ENCODE measurements around the gene ARHGAP31. TPM values are rescaled to one million over a fixed set of nuclear protein-coding genes. Genes with fewer than 3 reads are reported as not detected.

Gene ARHGAP31
- total and polyA plus RNA-seq, 10 of the 15 experiments (the other 5 are each of a cell fraction or from before 2014, with no cell fraction given) = 0.97 to 29.8 (median 10.3) TPM

DNA sequence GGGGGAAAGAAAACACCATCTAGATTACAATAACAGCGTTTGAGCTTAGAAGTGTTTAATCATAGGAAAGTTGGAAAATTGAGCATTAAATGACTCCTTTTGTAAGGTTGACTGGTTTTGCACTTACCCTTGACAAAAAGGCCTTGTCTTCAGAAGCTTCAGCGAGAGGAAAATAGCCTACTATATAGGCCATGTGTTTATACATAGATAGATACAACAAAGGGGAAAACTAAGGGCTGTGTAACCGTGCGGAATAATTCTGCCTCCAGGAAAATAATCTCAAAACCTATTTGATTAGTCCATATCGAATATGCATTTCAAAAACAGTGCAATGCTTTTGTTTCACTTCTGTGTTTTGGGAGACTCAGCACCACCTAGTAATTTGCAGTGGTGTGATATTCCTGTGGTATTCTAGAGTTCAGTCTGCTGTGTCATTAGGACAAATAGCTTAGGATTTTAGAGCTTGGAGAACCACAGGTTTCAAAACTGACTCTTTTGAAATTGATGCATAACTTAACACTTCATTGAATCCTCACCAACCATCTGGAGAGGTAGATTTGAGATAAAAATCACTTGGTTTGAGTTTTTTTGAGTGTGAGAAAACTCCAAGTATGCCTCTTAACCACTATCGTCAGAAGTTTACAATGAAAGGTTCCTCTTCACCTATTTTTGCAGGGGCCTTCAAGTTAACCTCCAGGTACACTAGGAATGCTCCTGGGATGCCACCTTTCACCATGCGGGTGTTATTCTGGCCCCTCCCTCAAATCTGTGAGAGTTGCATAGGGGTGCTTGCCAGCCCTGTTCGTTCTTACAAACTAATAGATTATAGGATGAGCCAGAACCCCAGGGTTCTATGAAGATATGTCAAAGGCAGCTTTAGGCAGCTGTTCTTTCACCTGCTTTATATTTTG is 1.9 kb downstream of the ARHGAP31 start:
- no peaks in the 10 kb centered on the region for H3K27me3 ChIP-seq (replicated peaks in 1 of 2; ENCODE audit: control insufficient read depth in 2 of 2, insufficient read depth in 2 of 2, low read length in 1 of 2)
- no peak overlapping the region for H2AFZ ChIP-seq (ENCODE audit: control insufficient read depth, low read depth, low read length)
- peak overlapping the region; percentile 96 for H3K27ac ChIP-seq (ENCODE audit: control insufficient read depth, insufficient read depth)
- 6% methylated on average over 8 of the region's 8 CpGs for WGBS (ENCODE audit: insufficient coverage, insufficient replicate concordance, low lambda C conversion rate, missing lambda C conversion rate)
- peak; percentile 54 for FAIRE-seq
- POLR2A ChIA-PET = interaction anchor here (0.6 to 4.8 kb wide), 13 partner anchors 9 to 304 kb away, joined by 3 to 25 read pairs (median 4); partner anchors contain the start of gene TMEM39A
- H3K4me1 ChIP-seq (ENCODE audit: control insufficient read depth, insufficient read depth, low read length) = peaks cover 37% of the 10 kb centered on the region
- in situ Hi-C loops (cut with MboI) (loop anchor here (25.0 kb wide), 1 partner anchor 391 kb away; the partner anchor contains the start of gene COX17), intact Hi-C loops (cut with micrococcal nuclease; ENCODE audit: unreplicated experiment) (loop anchor here (1.0 to 10.0 kb wide), 4 partner anchors 27 to 799 kb away; partner anchors contain the start of genes GSK3B, POGLUT1 and TMEM39A)
- peak overlapping the region; percentile 74 for H3K4me2 ChIP-seq (ENCODE audit: control insufficient read depth, insufficient read depth)
- no peaks in the 10 kb centered on the region for H3K36me3 ChIP-seq (ENCODE audit: control insufficient read depth in 2 of 2, insufficient read depth in 2 of 2, low read length in 1 of 2)
- no peak for ATAC-seq
- SMC1A ChIA-PET (ENCODE audit: uncharacterized antibody, unreplicated experiment) = interaction anchor here (1.0 to 6.9 kb wide), 15 partner anchors 11 to 385 kb away, joined by 3 to 62 read pairs (median 7); partner anchors contain the start of gene TMEM39A
- no peaks in the 10 kb centered on the region for H3K9me3 ChIP-seq (replicated peaks; ENCODE audit: control insufficient read depth, insufficient read depth, low read length)
- TSS peak; percentile 54 for BruUV-seq (replicated peaks)
- peaks cover 57% of the 10 kb centered on the region for H3K79me2 ChIP-seq (ENCODE audit: control insufficient read depth, insufficient read depth, low read length)
- no peaks in the 10 kb centered on the region for H4K20me1 ChIP-seq (ENCODE audit: control insufficient read depth, insufficient read depth)
- RAD21 ChIA-PET (ENCODE audit: unreplicated experiment) = interaction anchor here (0.6 to 7.1 kb wide), 16 partner anchors 9 to 380 kb away, joined by 3 to 66 read pairs (median 4); partner anchors contain the start of genes B4GALT4 and TIMMDC1
- CTCF ChIA-PET = interaction anchor here (0.7 to 4.6 kb wide), 7 partner anchors 11 to 385 kb away, joined by 3 to 20 read pairs (median 3); partner anchors contain the start of gene B4GALT4
- no peak for DNase-seq (ENCODE audit: low read depth, low spot score)
- H3K9ac ChIP-seq (ENCODE audit: control insufficient read depth, insufficient read depth, low read length) = peak overlapping the region; percentile 59
- H3K4me3 ChIP-seq = peak overlapping the region; percentile 94
- TF ChIP-seq DPF2 (IDR thresholded peaks at IDR 0.05) = no peak
- peak; percentile 32 for TF ChIP-seq MTA2 (IDR thresholded peaks at IDR 0.05; ENCODE audit: low read depth)
- peak; percentile 27; the same call in 1 of the 2 replicates for TF ChIP-seq ATF7 (IDR thresholded peaks at IDR 0.05; ENCODE audit: low read depth)
- no peak for TF ChIP-seq NR2C2 (IDR thresholded peaks at IDR 0.05; ENCODE audit: borderline replicate concordance, control insufficient read depth, insufficient read length, low read depth)
- TF ChIP-seq EP300 (IDR thresholded peaks at IDR 0.05; ENCODE audit: borderline replicate concordance in 1 of 2, control insufficient read depth in 1 of 2, low read depth in 2 of 2, low read length in 2 of 2) = 0 out of 4 replicates have a peak, but pooled peaks of 1 of the 2 experiments have one; percentile 15
- TF ChIP-seq, protein P1, sequence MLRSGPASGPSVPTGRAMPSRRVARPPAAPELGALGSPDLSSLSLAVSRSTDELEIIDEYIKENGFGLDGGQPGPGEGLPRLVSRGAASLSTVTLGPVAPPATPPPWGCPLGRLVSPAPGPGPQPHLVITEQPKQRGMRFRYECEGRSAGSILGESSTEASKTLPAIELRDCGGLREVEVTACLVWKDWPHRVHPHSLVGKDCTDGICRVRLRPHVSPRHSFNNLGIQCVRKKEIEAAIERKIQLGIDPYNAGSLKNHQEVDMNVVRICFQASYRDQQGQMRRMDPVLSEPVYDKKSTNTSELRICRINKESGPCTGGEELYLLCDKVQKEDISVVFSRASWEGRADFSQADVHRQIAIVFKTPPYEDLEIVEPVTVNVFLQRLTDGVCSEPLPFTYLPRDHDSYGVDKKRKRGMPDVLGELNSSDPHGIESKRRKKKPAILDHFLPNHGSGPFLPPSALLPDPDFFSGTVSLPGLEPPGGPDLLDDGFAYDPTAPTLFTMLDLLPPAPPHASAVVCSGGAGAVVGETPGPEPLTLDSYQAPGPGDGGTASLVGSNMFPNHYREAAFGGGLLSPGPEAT (IDR thresholded peaks at IDR 0.05; ENCODE audit: low read depth) = peak; percentile 61
- no peak for TF ChIP-seq STAT3 (IDR thresholded peaks at IDR 0.05; ENCODE audit: low read depth, low read length)
- TF ChIP-seq IKZF2 (IDR thresholded peaks at IDR 0.05) = peak; percentile 73 to 75
- no peak for TF ChIP-seq SIX5 (IDR thresholded peaks at IDR 0.05; ENCODE audit: low read depth, low read length, severe bottlenecking)
- no peak for TF ChIP-seq RELA (IDR thresholded peaks at IDR 0.05; ENCODE audit: borderline replicate concordance, partially characterized antibody)
- peak; percentile 78 for TF ChIP-seq SPI1 (IDR thresholded peaks at IDR 0.05; ENCODE audit: borderline replicate concordance, insufficient read depth, low read depth, low read length)
- TF ChIP-seq MYB (IDR thresholded peaks at IDR 0.05; ENCODE audit: borderline replicate concordance, low read depth, low read length) = no peak
- TF ChIP-seq, protein P2, sequence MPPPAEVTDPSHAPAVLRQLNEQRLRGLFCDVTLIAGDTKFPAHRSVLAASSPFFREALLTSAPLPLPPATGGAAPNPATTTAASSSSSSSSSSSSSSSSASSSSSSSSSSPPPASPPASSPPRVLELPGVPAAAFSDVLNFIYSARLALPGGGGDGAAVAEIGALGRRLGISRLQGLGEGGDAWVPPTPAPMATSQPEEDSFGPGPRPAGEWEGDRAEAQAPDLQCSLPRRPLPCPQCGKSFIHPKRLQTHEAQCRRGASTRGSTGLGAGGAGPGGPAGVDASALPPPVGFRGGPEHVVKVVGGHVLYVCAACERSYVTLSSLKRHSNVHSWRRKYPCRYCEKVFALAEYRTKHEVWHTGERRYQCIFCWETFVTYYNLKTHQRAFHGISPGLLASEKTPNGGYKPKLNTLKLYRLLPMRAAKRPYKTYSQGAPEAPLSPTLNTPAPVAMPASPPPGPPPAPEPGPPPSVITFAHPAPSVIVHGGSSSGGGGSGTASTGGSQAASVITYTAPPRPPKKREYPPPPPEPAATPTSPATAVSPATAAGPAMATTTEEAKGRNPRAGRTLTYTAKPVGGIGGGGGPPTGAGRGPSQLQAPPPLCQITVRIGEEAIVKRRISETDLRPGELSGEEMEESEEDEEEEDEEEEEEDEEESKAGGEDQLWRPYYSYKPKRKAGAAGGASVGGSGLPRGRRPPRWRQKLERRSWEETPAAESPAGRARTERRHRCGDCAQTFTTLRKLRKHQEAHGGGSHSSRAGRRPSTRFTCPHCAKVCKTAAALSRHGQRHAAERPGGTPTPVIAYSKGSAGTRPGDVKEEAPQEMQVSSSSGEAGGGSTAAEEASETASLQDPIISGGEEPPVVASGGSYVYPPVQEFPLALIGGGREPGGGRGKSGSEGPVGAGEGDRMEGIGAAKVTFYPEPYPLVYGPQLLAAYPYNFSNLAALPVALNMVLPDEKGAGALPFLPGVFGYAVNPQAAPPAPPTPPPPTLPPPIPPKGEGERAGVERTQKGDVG (CRISPR knock-in tag; IDR thresholded peaks at IDR 0.05) = no peak
- TF ChIP-seq IKZF1 (conservative IDR thresholded peaks at IDR 0.05) = peak; percentile 65; the same call in 1 of the 2 replicates
